CD4-positive, CD25-positive, alpha-beta regulatory T cell (primary cell): ENCODE results near the gene KLHL8. TPM values are rescaled to one million over a fixed set of nuclear protein-coding genes. Genes with fewer than 3 reads are reported as not detected.

Experiments
- ATAC-seq, 2 donors: fragments of 150-1000 bp; cut with Tn5 transposase; one replicate each; pipeline ENCODE4 v1.10.0; 2021; ENCODE audit warnings: low read depth in 2 of 2, moderate number of reproducible peaks in 2 of 2, moderate library complexity in 1 of 2
- DNase-seq, 3 donors: peaks; one replicate each; pipeline versions ENCODE4 v3.0.0 to v3.0.0-alpha.2; 2012 to 2022; ENCODE audit warnings: mixed read lengths in 1 of 3
- H3K27ac ChIP-seq: one replicate; pipeline ENCODE4 v1.7.0; 2013; ENCODE audit warnings: mild to moderate bottlenecking, low read length; ENCODE audit not compliant: insufficient read depth, poor library complexity, severe bottlenecking
- H3K27me3 ChIP-seq: one replicate; pipeline ENCODE4 v1.7.0; 2013; ENCODE audit warnings: low read length; ENCODE audit not compliant: control insufficient read depth, insufficient read depth
- H3K36me3 ChIP-seq: one replicate; pipeline ENCODE4 v1.7.0; 2013; ENCODE audit warnings: mild to moderate bottlenecking, low read length, moderate library complexity; ENCODE audit not compliant: control insufficient read depth, insufficient read depth
- H3K4me1 ChIP-seq: 2 replicates; pipeline ENCODE4 v1.7.0; 2013; ENCODE audit warnings: mild to moderate bottlenecking, low read length; ENCODE audit not compliant: insufficient read depth, control insufficient read depth, poor library complexity, severe bottlenecking
- H3K4me3 ChIP-seq: one replicate; pipeline ENCODE4 v1.7.0; 2013; ENCODE audit warnings: low read depth, mild to moderate bottlenecking, low read length, moderate library complexity
- H3K9me3 ChIP-seq, 2 experiments: 1 replicate in 1 of 2; 2 replicates in 1 of 2; pipeline ENCODE4 v1.7.0; 2013; ENCODE audit warnings: low read length in 2 of 2, mild to moderate bottlenecking in 1 of 2, moderate library complexity in 1 of 2; ENCODE audit not compliant: control insufficient read depth in 2 of 2
- H3K27ac Mint-ChIP-seq, 3 donors: one replicate each; pipeline ENCODE4 v1.8.0; 2020 to 2022; ENCODE audit warnings: mild to moderate bottlenecking in 3 of 3, mixed read lengths in 3 of 3, moderate library complexity in 2 of 3
- H3K27me3 Mint-ChIP-seq: one replicate; pipeline ENCODE4 v1.8.0; 2022; ENCODE audit warnings: mild to moderate bottlenecking, mixed read lengths
- H3K36me3 Mint-ChIP-seq: one replicate; pipeline ENCODE4 v1.8.0; 2020; ENCODE audit warnings: mixed read lengths
- H3K4me1 Mint-ChIP-seq, 4 donors: one replicate each; pipeline ENCODE4 v1.8.0; 2020 to 2022; ENCODE audit warnings: mixed read lengths in 4 of 4, mild to moderate bottlenecking in 1 of 4
- H3K4me3 Mint-ChIP-seq, 4 donors: one replicate each; pipeline ENCODE4 v1.8.0; 2020 to 2022; ENCODE audit warnings: mild to moderate bottlenecking in 4 of 4, mixed read lengths in 4 of 4, moderate library complexity in 3 of 4
- H3K9me3 Mint-ChIP-seq, 7 donors: one replicate each; pipeline ENCODE4 v1.8.0; 2020 to 2022; ENCODE audit warnings: mixed read lengths in 7 of 7, mild to moderate bottlenecking in 3 of 7, moderate library complexity in 2 of 7
- polyA plus RNA-seq, 4 donors: library from polyadenylated mRNA; unstranded; fragments of 300-500 nt; fragmentation: Illumina TruSeq; gene quantifications; one replicate each; pipeline ENCODE4 v1.2.3, GENCODE V29; 2021
- total RNA-seq: library from RNA; stranded (reverse); gene quantifications from one replicate; pipeline ENCODE4 v1.2.3, GENCODE V29; 2022

Gene KLHL8
- total and polyA plus RNA-seq, 5 donors from 2014 or later, result 5.7 to 11.1 (median 9.1) TPM

GRCh38 chr4:87174672-87175071 is 45.7 kb downstream of the KLHL8 start:
- Mint-ChIP-seq H3K36me3 (peaks cover 23% of the 10 kb centered on the region), H3K27ac (no peak overlapping the region), H3K27me3 (no peaks in the 10 kb centered on the region), H3K4me3 (no peak overlapping the region), H3K4me1 (peaks cover 0 to 8% (median 3%) of the 10 kb centered on the region in 4 donors), H3K9me3 (no peaks in the 10 kb centered on the region)
- H3K4me3 ChIP-seq, result no peak overlapping the region
- no peaks in the 10 kb centered on the region for H3K9me3 ChIP-seq
- ATAC-seq (no peak), DNase-seq (no peak)
- no peak overlapping the region for H3K27ac ChIP-seq
- H3K36me3 ChIP-seq, result peaks cover 4% of the 10 kb centered on the region
- H3K4me1 ChIP-seq, result no peaks in the 10 kb centered on the region
- no peaks in the 10 kb centered on the region for H3K27me3 ChIP-seq

GRCh38 chr4:87171944-87172343 is 48.5 kb downstream of the KLHL8 start:
- H3K9me3 Mint-ChIP-seq, result no peaks in the 10 kb centered on the region
- Histone ChIP-seq H3K27me3 (no peaks in the 10 kb centered on the region), H3K9me3 (no peaks in the 10 kb centered on the region), H3K27ac (no peak overlapping the region), H3K4me3 (no peak overlapping the region), H3K36me3 (peaks cover 3% of the 10 kb centered on the region), H3K4me1 (no peaks in the 10 kb centered on the region)
- H3K4me1 Mint-ChIP-seq, result peaks cover 0 to 8% (median 3%) of the 10 kb centered on the region in 4 donors
- no peak overlapping the region for H3K27ac Mint-ChIP-seq
- no peaks in the 10 kb centered on the region for H3K27me3 Mint-ChIP-seq
- peaks cover 18% of the 10 kb centered on the region for H3K36me3 Mint-ChIP-seq
- ATAC-seq, result no peak
- no peak overlapping the region for H3K4me3 Mint-ChIP-seq
- DNase-seq, result no peak

GRCh38 chr4:87166296-87166854 is 54.0 kb downstream of the KLHL8 start:
- H3K4me3 ChIP-seq, result no peak overlapping the region
- H3K27me3 Mint-ChIP-seq, result no peaks in the 10 kb centered on the region
- peaks cover 3 to 11% (median 7%) of the 10 kb centered on the region in 4 donors for H3K4me1 Mint-ChIP-seq
- no peaks in the 10 kb centered on the region for H3K36me3 ChIP-seq
- peak overlapping the region in 2 of 3 donors; percentile 23 to 67 for H3K27ac Mint-ChIP-seq
- no peaks in the 10 kb centered on the region for H3K27me3 ChIP-seq
- H3K27ac ChIP-seq, result no peak overlapping the region
- H3K4me1 ChIP-seq, result no peaks in the 10 kb centered on the region
- peak in 1 of 2 donors; percentile 59 for ATAC-seq
- DNase-seq, result peak in 1 of 3 donors; percentile 8
- peaks cover 35% of the 10 kb centered on the region for H3K36me3 Mint-ChIP-seq
- H3K4me3 Mint-ChIP-seq, result no peak overlapping the region
- no peaks in the 10 kb centered on the region for H3K9me3 Mint-ChIP-seq
- no peaks in the 10 kb centered on the region for H3K9me3 ChIP-seq

- H3K4me3 ChIP-seq, result no peak overlapping the region
- Mint-ChIP-seq H3K27ac (peak overlapping the region in 2 of 3 donors; percentile 23 to 67), H3K9me3 (no peaks in the 10 kb centered on the region), H3K27me3 (no peaks in the 10 kb centered on the region), H3K4me1 (peaks cover 5 to 11% (median 6%) of the 10 kb centered on the region in 4 donors), H3K4me3 (no peak overlapping the region), H3K36me3 (peaks cover 35% of the 10 kb centered on the region)
- H3K27me3 ChIP-seq, result no peaks in the 10 kb centered on the region
- H3K27ac ChIP-seq, result no peak overlapping the region
- DNase-seq (no peak), ATAC-seq (no peak)
- no peaks in the 10 kb centered on the region for H3K4me1 ChIP-seq
- no peaks in the 10 kb centered on the region for H3K36me3 ChIP-seq
- H3K9me3 ChIP-seq, result no peaks in the 10 kb centered on the region
Measured at GRCh38 chr4:87165892-87166291, 54.5 kb downstream of the KLHL8 start.

GRCh38 chr4:87153078-87153870 is 67.1 kb downstream of the KLHL8 start:
- Mint-ChIP-seq H3K36me3 (no peaks in the 10 kb centered on the region), H3K4me1 (no peaks in the 10 kb centered on the region), H3K4me3 (no peak overlapping the region), H3K9me3 (no peaks in the 10 kb centered on the region), H3K27ac (peak overlapping the region in 1 of 3 donors; percentile 69), H3K27me3 (no peaks in the 10 kb centered on the region)
- no peaks in the 10 kb centered on the region for H3K9me3 ChIP-seq
- H3K27me3 ChIP-seq, result no peaks in the 10 kb centered on the region
- no peak overlapping the region for H3K27ac ChIP-seq
- ATAC-seq (no peak), DNase-seq (no peak)
- H3K36me3 ChIP-seq, result no peaks in the 10 kb centered on the region
- H3K4me1 ChIP-seq, result no peaks in the 10 kb centered on the region
- no peak overlapping the region for H3K4me3 ChIP-seq

GRCh38 chr4:87152310-87153041 is 67.9 kb downstream of the KLHL8 start:
- no peaks in the 10 kb centered on the region for H3K4me1 Mint-ChIP-seq
- ATAC-seq, result no peak
- H3K4me3 Mint-ChIP-seq, result no peak overlapping the region
- H3K36me3 ChIP-seq, result no peaks in the 10 kb centered on the region
- H3K27me3 ChIP-seq, result no peaks in the 10 kb centered on the region
- no peak overlapping the region for H3K27ac Mint-ChIP-seq
- H3K4me3 ChIP-seq, result no peak overlapping the region
- no peaks in the 10 kb centered on the region for H3K4me1 ChIP-seq
- H3K9me3 Mint-ChIP-seq, result no peaks in the 10 kb centered on the region
- H3K36me3 Mint-ChIP-seq, result no peaks in the 10 kb centered on the region
- no peak for DNase-seq
- no peaks in the 10 kb centered on the region for H3K9me3 ChIP-seq
- H3K27me3 Mint-ChIP-seq, result no peaks in the 10 kb centered on the region
- no peak overlapping the region for H3K27ac ChIP-seq

- Mint-ChIP-seq H3K4me3 (no peak overlapping the region), H3K9me3 (no peaks in the 10 kb centered on the region), H3K4me1 (no peaks in the 10 kb centered on the region), H3K27me3 (no peaks in the 10 kb centered on the region), H3K27ac (no peak overlapping the region), H3K36me3 (no peaks in the 10 kb centered on the region)
- H3K4me1 ChIP-seq, result no peaks in the 10 kb centered on the region
- no peaks in the 10 kb centered on the region for H3K36me3 ChIP-seq
- no peak overlapping the region for H3K27ac ChIP-seq
- no peak overlapping the region for H3K4me3 ChIP-seq
- H3K9me3 ChIP-seq, result no peaks in the 10 kb centered on the region
- DNase-seq (no peak), ATAC-seq (no peak)
- no peaks in the 10 kb centered on the region for H3K27me3 ChIP-seq
Measured at GRCh38 chr4:87151730-87152129, 68.7 kb downstream of the KLHL8 start.
